Thyroid gland (tissue), 4 donors: Measurements from ENCODE around the gene TRIM24.

Experiments
- POLR2A ChIP-seq, 2 donors: fragments of 450-650 bp; IDR thresholded peaks; one replicate each; pipeline ENCODE4 v1.6.1; 2017; ENCODE audit warnings: antibody characterized with exemption in 2 of 2, mild to moderate bottlenecking in 2 of 2, moderate library complexity in 1 of 2
- TF ChIP-seq, protein P1 (sequence below), 6 experiments: fragments of 200-600 bp in 3 of 6; fragments of 450-650 bp in 3 of 6; sonication (generic) in 3 of 6; IDR thresholded peaks; one replicate each; pipeline ENCODE4 v1.5.1; 2016 to 2019; ENCODE audit warnings: antibody characterized with exemption in 6 of 6, mild to moderate bottlenecking in 2 of 6, inconsistent platforms in 1 of 6, moderate library complexity in 1 of 6

DNA sequence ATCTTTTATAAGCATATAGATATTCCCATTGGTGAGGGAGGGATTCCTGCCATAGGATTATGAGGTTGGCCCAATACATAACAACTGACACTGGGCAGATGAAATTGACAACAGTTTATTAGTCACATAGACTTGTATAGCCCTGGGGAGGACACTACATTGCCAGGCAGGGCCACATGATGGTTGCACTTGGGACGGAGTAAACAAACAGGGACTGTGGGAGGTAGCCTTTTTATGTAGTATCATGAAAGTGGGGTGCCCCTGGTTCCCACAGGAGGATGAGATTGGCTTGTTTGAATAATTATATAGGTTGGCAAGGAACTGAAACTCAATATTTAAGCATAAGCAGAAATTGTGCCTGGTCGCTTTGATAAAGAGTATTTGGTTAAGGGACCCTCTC lies 23.5 kb downstream of the TRIM24 start:
- TF ChIP-seq POLR2A (IDR thresholded peaks at IDR 0.05): no peak
- TF ChIP-seq, protein P1, sequence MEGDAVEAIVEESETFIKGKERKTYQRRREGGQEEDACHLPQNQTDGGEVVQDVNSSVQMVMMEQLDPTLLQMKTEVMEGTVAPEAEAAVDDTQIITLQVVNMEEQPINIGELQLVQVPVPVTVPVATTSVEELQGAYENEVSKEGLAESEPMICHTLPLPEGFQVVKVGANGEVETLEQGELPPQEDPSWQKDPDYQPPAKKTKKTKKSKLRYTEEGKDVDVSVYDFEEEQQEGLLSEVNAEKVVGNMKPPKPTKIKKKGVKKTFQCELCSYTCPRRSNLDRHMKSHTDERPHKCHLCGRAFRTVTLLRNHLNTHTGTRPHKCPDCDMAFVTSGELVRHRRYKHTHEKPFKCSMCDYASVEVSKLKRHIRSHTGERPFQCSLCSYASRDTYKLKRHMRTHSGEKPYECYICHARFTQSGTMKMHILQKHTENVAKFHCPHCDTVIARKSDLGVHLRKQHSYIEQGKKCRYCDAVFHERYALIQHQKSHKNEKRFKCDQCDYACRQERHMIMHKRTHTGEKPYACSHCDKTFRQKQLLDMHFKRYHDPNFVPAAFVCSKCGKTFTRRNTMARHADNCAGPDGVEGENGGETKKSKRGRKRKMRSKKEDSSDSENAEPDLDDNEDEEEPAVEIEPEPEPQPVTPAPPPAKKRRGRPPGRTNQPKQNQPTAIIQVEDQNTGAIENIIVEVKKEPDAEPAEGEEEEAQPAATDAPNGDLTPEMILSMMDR (IDR thresholded peaks at IDR 0.05): no peak
